ENCODE measurements around the gene CELSR1.

GRCh38 chr22:46575911-46576555, 38.6 kb upstream of the CELSR1 start:
- no peak for TF ChIP-seq GABPA (IDR thresholded peaks at IDR 0.05; ENCODE audit: low read depth)
- no peak for TF ChIP-seq POLR2AphosphoS5 (IDR thresholded peaks at IDR 0.05; ENCODE audit: low read depth)
- TF ChIP-seq CTCF (IDR thresholded peaks at IDR 0.05; ENCODE audit: insufficient read depth, low read length), result no peak
- no peak for TF ChIP-seq SPI1 (IDR thresholded peaks at IDR 0.05; ENCODE audit: borderline replicate concordance, low read depth)
